ENCODE measurements around the gene CRYBG1. TPM values are rescaled to one million over a fixed set of nuclear protein-coding genes. Genes with fewer than 3 reads are reported as not detected.

The CRYBG1 gene
- total and polyA plus RNA-seq, 8 donors: 9.9 to 37.1 (median 14.4) TPM

- intact Hi-C loops (cut with DNase I): no loop called here
- Histone ChIP-seq H3K9me3 (no peaks in the 10 kb centered on the region), H3K4me3 (no peak overlapping the region), H3K27me3 (no peaks in the 10 kb centered on the region), H3K4me1 (no peaks in the 10 kb centered on the region), H3K27ac (no peak overlapping the region), H3K36me3 (peaks cover 0 to 15% of the 10 kb centered on the region in 2 donors)
- TF ChIP-seq, protein P1, sequence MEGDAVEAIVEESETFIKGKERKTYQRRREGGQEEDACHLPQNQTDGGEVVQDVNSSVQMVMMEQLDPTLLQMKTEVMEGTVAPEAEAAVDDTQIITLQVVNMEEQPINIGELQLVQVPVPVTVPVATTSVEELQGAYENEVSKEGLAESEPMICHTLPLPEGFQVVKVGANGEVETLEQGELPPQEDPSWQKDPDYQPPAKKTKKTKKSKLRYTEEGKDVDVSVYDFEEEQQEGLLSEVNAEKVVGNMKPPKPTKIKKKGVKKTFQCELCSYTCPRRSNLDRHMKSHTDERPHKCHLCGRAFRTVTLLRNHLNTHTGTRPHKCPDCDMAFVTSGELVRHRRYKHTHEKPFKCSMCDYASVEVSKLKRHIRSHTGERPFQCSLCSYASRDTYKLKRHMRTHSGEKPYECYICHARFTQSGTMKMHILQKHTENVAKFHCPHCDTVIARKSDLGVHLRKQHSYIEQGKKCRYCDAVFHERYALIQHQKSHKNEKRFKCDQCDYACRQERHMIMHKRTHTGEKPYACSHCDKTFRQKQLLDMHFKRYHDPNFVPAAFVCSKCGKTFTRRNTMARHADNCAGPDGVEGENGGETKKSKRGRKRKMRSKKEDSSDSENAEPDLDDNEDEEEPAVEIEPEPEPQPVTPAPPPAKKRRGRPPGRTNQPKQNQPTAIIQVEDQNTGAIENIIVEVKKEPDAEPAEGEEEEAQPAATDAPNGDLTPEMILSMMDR (IDR thresholded peaks at IDR 0.05): no peak
- ATAC-seq (no peak), DNase-seq (no peak)
Measured at GRCh38 chr6:106618324-106618723, 257.8 kb downstream of the CRYBG1 start.

GRCh38 chr6:106619223-106619622, 258.7 kb downstream of the CRYBG1 start:
- intact Hi-C loops (cut with DNase I): no loop called here
- TF ChIP-seq, protein P1 (IDR thresholded peaks at IDR 0.05): no peak
- H3K4me3 ChIP-seq: no peak overlapping the region
- DNase-seq: no peak
- ATAC-seq: no peak
- H3K36me3 ChIP-seq: peaks cover 0 to 9% of the 10 kb centered on the region in 2 donors
- no peaks in the 10 kb centered on the region for H3K9me3 ChIP-seq
- H3K27ac ChIP-seq: no peak overlapping the region
- H3K4me1 ChIP-seq: no peaks in the 10 kb centered on the region
- H3K27me3 ChIP-seq: no peaks in the 10 kb centered on the region

- Histone ChIP-seq H3K36me3 (peaks cover 0 to 9% of the 10 kb centered on the region in 2 donors), H3K4me3 (no peak overlapping the region), H3K27me3 (no peaks in the 10 kb centered on the region), H3K9me3 (no peaks in the 10 kb centered on the region), H3K27ac (no peak overlapping the region), H3K4me1 (no peaks in the 10 kb centered on the region)
- ATAC-seq (no peak), DNase-seq (no peak)
- intact Hi-C loops (cut with DNase I): no loop called here
- TF ChIP-seq, protein P1 (IDR thresholded peaks at IDR 0.05): no peak
Measured at GRCh38 chr6:106620931-106621672, 260.6 kb downstream of the CRYBG1 start.

Other genes with a start within 250 kb of the CRYBG1 start
- gene ATG5, start 35.0 kb upstream of the CRYBG1 start, total RNA-seq: 10 to 100 TPM; 30.9 to 31.8 TPM
- gene ATG5, start 35.0 kb upstream of the CRYBG1 start, polyA plus RNA-seq (ENCODE audit: insufficient read length in 6 of 6): 10 to 100 TPM; 35.0 to 42.1 (median 39.8) TPM

All from left lung (tissue), 10 donors.